Neural crest cell (in vitro differentiated cells): Measurements from ENCODE around the gene HOXD10. TPM values are rescaled to one million over a fixed set of nuclear protein-coding genes. Genes with fewer than 3 reads are reported as not detected.

Source experiments
- DNase-seq: peaks from one replicate; pipeline ENCODE4 v3.0.0; 2021; ENCODE audit warnings: low read depth, mixed read lengths, low spot score
- H3K27ac Mint-ChIP-seq: one replicate; pipeline ENCODE4 v1.8.0; 2021; ENCODE audit warnings: mild to moderate bottlenecking, mixed read lengths; ENCODE audit not compliant: unreplicated experiment
- H3K27me3 Mint-ChIP-seq: 2 replicates; pipeline ENCODE4 v1.8.0; 2021; ENCODE audit warnings: low read depth, mild to moderate bottlenecking, mixed read lengths
- H3K36me3 Mint-ChIP-seq: 2 replicates; pipeline ENCODE4 v1.8.0; 2021; ENCODE audit warnings: low read depth, mild to moderate bottlenecking, mixed read lengths
- H3K4me1 Mint-ChIP-seq: 2 replicates; pipeline ENCODE4 v1.8.0; 2021; ENCODE audit warnings: mixed read lengths
- H3K4me3 Mint-ChIP-seq: one replicate; pipeline ENCODE4 v1.8.0; 2021; ENCODE audit warnings: mild to moderate bottlenecking, mixed read lengths
- H3K9me3 Mint-ChIP-seq: 2 replicates; pipeline ENCODE4 v1.8.0; 2021; ENCODE audit warnings: mixed read lengths
- long read RNA-seq: library from polyadenylated mRNA; unstranded; transcript quantifications from one replicate; pipeline ENCODE4 v2.0.0, GENCODE V29; 2020
- total RNA-seq: library from RNA; stranded (reverse); gene quantifications from 2 replicates; pipeline ENCODE4 v1.2.1, GENCODE V29; 2021
- TF ChIP-seq, protein P1 (sequence below): fragments of 200-600 bp; sonication (generic); conservative IDR thresholded peaks from 2 replicates; pipeline ENCODE4 v1.5.0; 2021; ENCODE audit warnings: antibody characterized with exemption, mild to moderate bottlenecking

Gene HOXD10
- total RNA-seq = not detected in 2 replicates
- long read RNA-seq = 0 reads

DNA sequence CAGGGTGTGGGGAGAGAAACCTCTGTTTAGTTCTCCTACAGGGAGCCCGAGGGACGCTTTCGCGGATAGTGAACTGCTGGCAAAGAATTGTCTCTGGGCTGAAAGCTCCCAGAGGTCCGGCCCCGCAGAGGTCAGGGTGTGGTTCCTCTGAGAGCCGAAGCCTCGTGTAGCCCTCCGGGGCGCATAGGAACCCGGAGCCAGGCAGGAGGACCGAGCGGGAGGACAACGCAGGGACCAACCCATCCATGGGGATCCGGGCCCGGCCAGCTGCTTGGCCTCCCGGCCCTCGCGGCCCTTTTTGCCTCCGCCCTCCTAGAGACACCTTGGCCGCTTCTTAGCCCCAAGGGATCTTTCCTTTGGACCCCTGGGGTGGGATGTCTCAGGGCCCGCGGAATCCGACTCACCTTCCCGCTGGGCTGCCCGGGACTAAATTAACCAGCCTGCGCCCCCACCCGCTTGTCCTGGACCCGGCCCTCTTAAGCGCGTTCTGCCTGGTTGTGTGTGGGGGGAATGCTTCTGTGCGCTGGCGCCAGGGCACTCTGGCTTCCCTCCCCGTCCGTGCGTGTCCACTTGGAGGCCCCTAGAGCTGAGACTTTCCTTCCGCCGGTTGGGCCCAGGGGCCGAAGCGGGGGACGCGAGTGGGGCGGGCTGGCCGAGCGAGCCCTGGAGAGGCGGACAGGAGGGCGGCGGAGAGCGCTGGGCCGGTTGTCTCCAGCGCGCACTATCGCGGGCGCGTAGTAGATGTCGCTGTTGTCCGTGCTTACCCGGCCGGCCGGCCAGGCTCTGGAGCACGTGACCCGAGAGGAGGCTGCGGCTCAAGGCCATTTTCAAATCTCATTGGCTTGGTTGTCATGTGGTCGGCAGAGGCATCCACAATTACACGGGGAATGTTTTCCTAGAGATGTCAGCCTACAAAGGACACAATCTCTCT, at the start of gene HOXD10:
TSS of gene HOXD10 (plus strand) at position 896 of the 931 bp plus-strand sequence. CDS start 56 bp downstream, outside the sequence.
- peak within 1 kb of the TSS; percentile 39 for H3K4me3 Mint-ChIP-seq
- H3K27me3 Mint-ChIP-seq = peaks cover 99% of the 10 kb centered on the region
- peaks cover 7% of the 10 kb centered on the region for H3K9me3 Mint-ChIP-seq
- no peaks in the 10 kb centered on the region for H3K4me1 Mint-ChIP-seq
- TF ChIP-seq, protein P1, sequence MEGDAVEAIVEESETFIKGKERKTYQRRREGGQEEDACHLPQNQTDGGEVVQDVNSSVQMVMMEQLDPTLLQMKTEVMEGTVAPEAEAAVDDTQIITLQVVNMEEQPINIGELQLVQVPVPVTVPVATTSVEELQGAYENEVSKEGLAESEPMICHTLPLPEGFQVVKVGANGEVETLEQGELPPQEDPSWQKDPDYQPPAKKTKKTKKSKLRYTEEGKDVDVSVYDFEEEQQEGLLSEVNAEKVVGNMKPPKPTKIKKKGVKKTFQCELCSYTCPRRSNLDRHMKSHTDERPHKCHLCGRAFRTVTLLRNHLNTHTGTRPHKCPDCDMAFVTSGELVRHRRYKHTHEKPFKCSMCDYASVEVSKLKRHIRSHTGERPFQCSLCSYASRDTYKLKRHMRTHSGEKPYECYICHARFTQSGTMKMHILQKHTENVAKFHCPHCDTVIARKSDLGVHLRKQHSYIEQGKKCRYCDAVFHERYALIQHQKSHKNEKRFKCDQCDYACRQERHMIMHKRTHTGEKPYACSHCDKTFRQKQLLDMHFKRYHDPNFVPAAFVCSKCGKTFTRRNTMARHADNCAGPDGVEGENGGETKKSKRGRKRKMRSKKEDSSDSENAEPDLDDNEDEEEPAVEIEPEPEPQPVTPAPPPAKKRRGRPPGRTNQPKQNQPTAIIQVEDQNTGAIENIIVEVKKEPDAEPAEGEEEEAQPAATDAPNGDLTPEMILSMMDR = peak; percentile 27
- peaks cover 10% of the 10 kb centered on the region for H3K36me3 Mint-ChIP-seq
- H3K27ac Mint-ChIP-seq = no peak within 1 kb of the TSS
- DNase-seq = no peak

DNA sequence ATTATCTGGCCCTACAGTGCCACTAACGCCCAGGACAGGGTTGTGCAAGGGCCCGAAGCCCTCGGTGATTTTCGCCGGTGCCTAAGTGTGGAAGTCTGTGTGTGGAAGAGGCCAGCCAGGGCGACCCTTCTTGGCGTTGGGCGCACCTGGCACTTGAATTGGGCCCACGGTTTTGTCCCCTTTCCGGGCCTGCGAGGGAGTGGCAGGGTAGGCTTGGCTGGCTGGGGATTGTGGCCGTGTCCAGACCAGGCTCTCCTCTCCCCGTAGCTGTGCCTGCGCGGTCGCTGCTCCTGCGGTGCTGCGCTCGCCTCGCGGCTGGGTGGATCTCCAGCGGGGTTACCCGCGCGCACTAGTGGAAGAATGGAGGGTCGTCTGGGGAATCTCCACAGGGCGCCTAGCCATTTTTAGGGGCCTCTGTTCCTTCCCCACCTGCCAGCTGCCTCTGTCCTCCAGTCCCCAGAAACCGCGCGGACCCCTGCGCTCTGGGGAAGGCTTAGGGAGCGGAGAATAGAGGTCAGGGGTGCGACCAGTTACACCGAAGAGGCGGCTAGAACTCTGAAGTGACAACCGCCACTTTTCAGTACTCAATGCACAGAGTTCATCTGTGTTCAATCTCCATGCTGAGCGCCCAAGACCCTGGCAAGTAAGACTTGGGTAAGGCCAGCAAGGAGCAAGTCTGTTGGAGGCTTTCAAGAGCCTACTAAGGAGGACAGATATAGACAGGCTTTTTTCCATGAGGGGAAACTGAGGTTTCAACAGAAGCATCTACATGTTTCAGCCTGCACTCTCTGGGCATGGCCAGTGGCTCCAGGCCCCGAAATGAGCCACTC, 48.8 kb upstream of the HOXD10 start:
- Mint-ChIP-seq H3K4me3 (no peak overlapping the region), H3K27ac (no peak overlapping the region), H3K4me1 (peaks cover 15% of the 10 kb centered on the region), H3K27me3 (peaks cover 100% of the 10 kb centered on the region), H3K9me3 (no peaks in the 10 kb centered on the region), H3K36me3 (peaks cover 2% of the 10 kb centered on the region)
- DNase-seq = no peak
- TF ChIP-seq, protein P1 = no peak

DNA sequence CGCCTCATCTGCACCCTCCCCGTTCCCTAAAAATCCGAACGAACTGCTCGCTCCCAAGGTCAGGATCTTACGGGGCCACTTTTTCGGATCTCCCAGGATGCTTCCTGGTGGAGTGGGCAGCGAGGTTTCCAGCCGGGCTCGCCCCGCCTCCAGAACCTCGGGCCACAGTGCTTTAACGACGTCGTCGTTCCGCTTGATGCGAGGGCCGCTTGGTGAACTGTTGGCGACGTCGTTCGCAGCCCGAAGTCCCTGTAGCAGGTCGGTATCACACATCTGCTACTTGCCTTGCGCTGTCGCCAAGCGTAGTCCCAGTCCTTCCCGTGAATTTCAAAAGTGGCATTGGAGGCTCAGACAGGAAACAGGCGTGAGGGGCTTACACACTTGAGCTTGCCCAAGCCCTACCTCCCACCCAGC, 48.2 kb upstream of the HOXD10 start:
- H3K27me3 Mint-ChIP-seq = peaks cover 100% of the 10 kb centered on the region
- H3K4me1 Mint-ChIP-seq = peaks cover 15% of the 10 kb centered on the region
- no peak for DNase-seq
- peaks cover 2% of the 10 kb centered on the region for H3K36me3 Mint-ChIP-seq
- no peaks in the 10 kb centered on the region for H3K9me3 Mint-ChIP-seq
- TF ChIP-seq, protein P1 = no peak
- peak overlapping the region; percentile 8 for H3K4me3 Mint-ChIP-seq
- H3K27ac Mint-ChIP-seq = no peak overlapping the region

DNA sequence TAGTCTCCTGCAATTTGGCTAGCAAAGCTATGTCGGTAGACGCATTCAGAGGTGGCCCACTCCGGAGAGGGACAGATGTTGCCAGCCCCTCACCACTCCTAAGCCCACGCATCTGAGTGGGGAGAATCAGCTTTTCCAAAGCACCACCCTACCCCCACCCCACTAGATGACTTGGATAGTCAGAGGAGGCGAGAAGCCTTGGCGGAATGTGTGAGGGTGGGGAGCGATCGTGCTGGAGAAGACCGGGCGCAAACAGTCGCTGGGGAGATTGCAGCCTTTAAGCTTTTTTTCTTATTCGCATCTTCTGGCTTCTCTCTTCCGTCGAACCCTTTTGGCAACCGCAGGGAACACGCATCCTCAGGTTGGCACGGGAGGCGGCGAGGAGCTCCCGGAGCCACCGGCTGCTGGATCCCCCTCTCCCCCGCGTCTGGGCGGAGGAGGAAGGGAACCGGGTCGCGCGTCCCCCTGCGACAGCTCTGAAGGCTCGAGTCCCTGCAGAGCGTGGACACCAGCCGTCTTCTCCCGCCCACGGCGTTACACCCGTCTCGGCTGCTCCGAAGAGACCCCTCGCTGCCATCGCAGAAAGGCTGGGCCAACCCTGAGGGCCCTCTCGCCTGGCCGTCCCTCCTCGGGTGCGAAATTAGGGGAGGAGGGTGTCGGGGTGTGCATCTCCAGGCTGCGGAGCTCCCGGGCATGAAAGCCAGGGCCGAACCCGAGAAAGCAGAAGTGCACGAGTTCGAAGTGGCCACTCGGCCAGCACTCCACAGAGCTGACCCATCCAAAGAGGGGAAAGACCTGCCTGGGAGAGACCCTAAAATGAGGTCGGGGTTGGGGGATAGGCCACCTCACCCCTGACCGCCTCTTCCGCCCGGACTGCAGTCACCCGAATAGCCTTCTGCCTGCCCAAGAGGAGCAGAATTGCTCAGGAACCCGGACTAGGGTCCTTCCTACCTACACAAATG, 45.0 kb upstream of the HOXD10 start:
- no peak overlapping the region for H3K27ac Mint-ChIP-seq
- H3K27me3 Mint-ChIP-seq = peaks cover 100% of the 10 kb centered on the region
- TF ChIP-seq, protein P1 = no peak
- no peaks in the 10 kb centered on the region for H3K9me3 Mint-ChIP-seq
- H3K36me3 Mint-ChIP-seq = peaks cover 2% of the 10 kb centered on the region
- DNase-seq = no peak
- no peak overlapping the region for H3K4me3 Mint-ChIP-seq
- peaks cover 15% of the 10 kb centered on the region for H3K4me1 Mint-ChIP-seq

DNA sequence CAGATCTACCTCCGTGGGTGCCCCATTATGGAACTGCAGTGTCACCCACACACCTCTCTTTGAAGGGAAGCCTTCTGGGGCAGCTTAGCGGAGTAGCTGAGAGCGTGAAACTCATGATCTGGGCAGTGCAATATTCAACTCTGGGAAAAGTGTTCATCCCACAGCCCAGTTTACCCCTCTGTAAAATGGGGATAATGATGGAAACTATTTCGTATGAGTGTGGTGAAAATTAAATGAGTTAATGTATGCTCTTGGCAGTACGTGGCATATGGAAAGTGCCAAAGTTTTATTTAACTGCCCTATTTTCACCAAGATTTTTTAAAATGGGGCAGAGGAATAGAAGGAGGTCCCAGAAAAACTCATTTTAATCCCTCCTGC, 44.3 kb upstream of the HOXD10 start:
- H3K9me3 Mint-ChIP-seq = no peaks in the 10 kb centered on the region
- no peak overlapping the region for H3K27ac Mint-ChIP-seq
- no peak overlapping the region for H3K4me3 Mint-ChIP-seq
- TF ChIP-seq, protein P1 = no peak
- H3K27me3 Mint-ChIP-seq = peaks cover 100% of the 10 kb centered on the region
- no peak for DNase-seq
- peaks cover 14% of the 10 kb centered on the region for H3K4me1 Mint-ChIP-seq
- peaks cover 2% of the 10 kb centered on the region for H3K36me3 Mint-ChIP-seq
